ENCODE measurements around the gene RFXANK.
"Not testable (repeated sequence)": the region's sequence is repeated elsewhere in the genome, so short reads cannot be mapped to it uniquely, and the experiment has no call there.

RFXANK gene, protein sequence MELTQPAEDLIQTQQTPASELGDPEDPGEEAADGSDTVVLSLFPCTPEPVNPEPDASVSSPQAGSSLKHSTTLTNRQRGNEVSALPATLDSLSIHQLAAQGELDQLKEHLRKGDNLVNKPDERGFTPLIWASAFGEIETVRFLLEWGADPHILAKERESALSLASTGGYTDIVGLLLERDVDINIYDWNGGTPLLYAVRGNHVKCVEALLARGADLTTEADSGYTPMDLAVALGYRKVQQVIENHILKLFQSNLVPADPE

GRCh38 chr19:19192078-19192882 is at the start of gene RFXANK, which contains the start of gene BORCS8:
Gene RFXANK, plus strand, starts transcription at chr19:19192258. Its CDS starts 1,689 bp downstream, at chr19:19193947.
Gene BORCS8, minus strand, starts transcription at chr19:19192152. Its CDS starts 35 bp downstream, at chr19:19192117.
- DNase-seq (ENCODE audit: low read depth): peak; percentile 98

DNA sequence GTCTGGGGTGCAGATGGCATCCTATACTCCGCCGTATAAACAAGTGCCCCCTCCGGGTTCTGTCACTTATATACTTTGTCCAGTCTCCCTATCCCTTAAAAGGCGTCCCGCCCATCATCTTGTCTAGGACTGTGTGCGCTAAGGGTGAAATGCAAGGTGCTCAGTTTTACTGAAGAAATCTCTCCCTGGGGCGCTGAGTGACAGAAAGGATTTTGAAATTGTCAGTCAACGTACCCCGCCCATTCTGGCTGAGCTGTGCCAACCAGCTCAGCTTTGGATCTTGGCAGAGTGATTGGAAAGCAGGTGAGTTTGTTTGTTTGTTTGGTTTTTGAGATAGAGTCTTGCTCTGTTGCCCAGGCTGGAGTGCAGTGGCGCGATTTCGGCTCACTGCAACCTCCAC is 49.7 kb upstream of the RFXANK start:
- DNase-seq (ENCODE audit: low read depth): no peak

GRCh38 chr19:19145281-19145680 is 46.8 kb upstream of the RFXANK start:
- DNase-seq (ENCODE audit: low read depth): no peak

DNA sequence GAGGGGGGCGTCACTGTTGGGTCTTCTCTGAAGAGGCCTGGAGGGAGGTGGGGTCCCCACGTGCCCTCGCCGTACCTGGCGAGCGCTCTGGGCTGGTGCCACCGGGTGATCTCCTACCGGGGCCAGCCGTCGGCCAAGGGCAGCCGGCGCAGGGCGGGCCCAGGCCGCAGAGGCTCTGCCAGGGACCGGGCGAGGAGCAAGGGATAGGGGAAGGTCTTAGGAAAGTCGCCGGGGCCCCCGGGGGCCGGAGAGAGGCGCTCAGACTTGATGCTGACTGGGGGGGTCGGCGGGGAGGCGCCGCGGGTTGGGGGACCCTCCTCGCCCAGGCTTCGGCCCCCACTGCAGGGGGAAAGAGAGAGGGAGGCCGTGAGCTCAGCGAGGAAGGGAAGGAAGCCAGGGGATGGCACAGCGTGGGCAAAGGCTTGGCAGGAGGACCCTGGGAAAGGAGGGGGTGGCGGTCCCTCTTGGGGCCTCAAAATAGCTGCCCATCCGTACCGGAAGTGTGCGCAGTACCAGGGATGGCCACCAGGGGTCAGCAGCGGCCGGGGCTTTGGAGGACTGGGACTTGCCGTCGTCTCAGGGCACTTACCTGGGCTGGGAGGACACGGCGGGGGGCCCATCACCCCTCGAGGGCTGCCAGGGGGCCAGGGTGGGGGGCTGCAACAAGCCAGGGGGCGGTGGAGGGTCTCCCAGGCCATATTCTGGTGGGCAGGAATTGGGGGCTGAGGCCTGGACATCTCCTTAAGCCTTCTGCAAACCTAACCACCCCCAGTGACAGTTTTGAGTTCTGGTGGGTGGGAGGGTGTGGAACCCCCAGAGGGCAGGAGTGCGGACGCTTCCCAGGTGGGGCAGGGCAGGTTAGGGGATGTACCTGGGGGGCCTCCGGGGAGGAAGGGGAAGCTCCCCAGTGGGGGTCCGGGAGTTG is 46.1 kb upstream of the RFXANK start:
- peak; percentile 54 for DNase-seq (ENCODE audit: low read depth)

GRCh38 chr19:19146865-19147264 is 45.2 kb upstream of the RFXANK start:
- no peak for DNase-seq (ENCODE audit: low read depth)

- no peak for DNase-seq (ENCODE audit: low read depth)
Observed at GRCh38 chr19:19147344-19147743, 44.7 kb upstream of the RFXANK start.

GRCh38 chr19:19148504-19148903 is 43.6 kb upstream of the RFXANK start:
- not testable (repeated sequence) for DNase-seq (ENCODE audit: low read depth)

GRCh38 chr19:19149435-19149834 is 42.6 kb upstream of the RFXANK start:
- no peak for DNase-seq (ENCODE audit: low read depth)

DNA sequence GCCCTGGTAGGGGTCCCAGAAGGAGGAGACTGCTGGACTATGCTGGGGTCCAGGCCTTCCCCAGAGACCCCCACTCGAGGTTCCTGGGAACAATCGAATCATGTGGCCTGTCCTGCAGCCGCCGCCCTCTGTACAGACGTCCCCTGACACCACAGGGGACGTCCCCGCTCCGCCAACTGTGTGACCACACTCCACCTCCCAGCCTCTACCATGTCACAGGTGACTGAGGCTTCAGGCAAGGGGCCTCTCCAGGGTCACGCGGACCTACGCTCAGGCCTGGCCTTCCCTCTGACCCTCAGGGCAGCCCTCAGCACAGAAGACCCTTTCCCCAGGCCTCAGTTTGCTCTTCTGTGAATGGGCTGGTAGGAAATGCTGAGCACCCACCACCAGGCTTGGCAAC is 40.6 kb upstream of the RFXANK start:
- no peak for DNase-seq (ENCODE audit: low read depth)

DNA sequence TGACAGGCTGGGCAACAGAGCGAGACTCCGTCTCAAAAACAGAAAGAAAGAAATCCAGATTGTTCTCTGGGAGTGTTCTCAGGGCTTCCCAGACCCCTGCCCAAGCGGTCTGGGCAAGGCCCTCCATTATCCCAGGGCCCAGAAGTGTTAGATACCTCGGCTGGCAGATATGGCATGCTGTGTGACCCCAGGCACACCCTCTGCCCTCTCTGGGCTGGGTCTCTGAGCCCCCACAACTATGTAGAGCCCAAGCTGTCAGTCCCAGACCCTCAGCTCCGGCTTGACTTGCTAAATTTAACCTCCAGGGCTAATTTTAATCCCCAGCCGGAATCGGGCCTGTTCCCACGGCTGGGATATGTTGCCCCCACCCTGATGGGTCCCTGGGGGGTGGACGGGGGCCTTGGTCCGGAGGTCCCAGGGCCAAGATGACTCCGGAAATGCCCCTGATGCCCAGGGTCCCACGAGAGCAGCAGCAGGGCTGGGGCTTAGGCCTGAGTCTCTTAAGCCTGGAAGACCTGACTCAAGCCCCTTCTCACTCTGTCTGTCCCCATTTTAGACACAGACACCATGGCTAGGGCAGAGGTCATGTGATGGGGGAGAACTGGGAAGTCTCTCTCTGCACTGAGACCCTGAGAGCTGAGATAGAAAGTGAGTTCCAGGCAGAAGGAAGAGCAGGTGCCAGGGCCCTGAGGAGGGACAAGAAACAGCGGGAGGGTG is 39.2 kb upstream of the RFXANK start:
- no peak for DNase-seq (ENCODE audit: low read depth)

- no peak for DNase-seq (ENCODE audit: low read depth)
Observed at GRCh38 chr19:19154768-19155494, 37.1 kb upstream of the RFXANK start.

DNA sequence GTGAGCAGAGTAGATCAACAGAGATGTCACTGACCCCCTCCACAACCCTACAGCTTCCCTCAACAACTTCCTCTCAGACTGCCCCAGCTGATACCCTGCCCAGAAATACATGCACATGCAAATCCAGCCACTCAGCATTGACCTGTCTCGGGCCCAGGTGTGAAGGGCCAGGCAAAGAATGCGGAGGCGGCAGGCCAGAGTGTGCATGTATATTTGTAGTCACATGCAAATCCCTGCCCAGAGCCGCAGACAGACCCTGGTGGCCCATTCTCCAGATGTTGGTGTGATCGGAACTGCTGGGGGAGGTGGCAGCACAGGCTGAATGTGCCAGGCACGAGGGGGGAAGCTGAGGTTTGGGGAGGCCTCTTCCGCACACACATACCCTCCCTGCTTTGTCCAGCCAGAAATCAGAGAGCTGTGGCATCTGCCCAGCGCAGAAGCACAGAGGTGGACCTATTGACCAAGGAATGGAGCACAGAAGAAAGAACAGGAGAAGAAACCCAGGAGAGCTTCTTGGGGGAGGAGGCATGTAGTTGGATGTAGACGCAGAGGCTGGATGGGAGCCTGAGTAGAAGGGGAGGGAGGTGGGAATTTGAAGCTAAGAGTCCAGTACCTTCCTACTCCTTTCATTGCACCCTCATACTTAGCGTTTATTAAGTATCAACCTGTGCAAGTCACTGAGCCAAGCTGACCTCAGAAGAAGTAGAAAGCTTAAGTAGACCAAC is 36.4 kb upstream of the RFXANK start:
- DNase-seq (ENCODE audit: low read depth): no peak

- no peak for DNase-seq (ENCODE audit: low read depth)
Observed at GRCh38 chr19:19157808-19158207, 34.2 kb upstream of the RFXANK start.

GRCh38 chr19:19159534-19159933 is 32.5 kb upstream of the RFXANK start:
- DNase-seq (ENCODE audit: low read depth): no peak

GRCh38 chr19:19160461-19161035 is 31.5 kb upstream of the RFXANK start:
- DNase-seq (ENCODE audit: low read depth): no peak

GRCh38 chr19:19162495-19162894 is 29.6 kb upstream of the RFXANK start:
- DNase-seq (ENCODE audit: low read depth): no peak

- no peak for DNase-seq (ENCODE audit: low read depth)
Observed at GRCh38 chr19:19165396-19165795, 26.7 kb upstream of the RFXANK start.

DNA sequence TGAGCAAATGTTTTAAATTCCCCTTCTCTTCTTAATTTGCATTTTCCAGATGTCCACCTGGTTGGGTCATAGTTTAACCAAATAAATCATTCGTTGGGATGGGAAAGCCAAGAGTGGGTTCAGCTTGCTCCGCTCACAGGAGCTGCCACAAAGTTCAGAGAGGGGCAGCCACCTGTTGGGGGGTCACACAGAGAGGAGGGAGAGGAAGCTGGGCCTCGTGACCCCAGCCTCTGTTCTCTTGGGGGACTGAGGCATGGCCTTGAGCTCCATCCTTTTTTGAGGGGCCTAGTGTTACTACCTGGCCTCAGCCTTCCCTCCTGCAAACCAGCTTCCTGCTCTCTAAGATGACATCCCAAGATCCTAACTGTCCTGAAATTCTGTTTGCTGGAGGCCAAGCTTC is 24.4 kb upstream of the RFXANK start:
- DNase-seq (ENCODE audit: low read depth): no peak

- DNase-seq (ENCODE audit: low read depth): no peak
Observed at GRCh38 chr19:19169236-19170052, 22.6 kb upstream of the RFXANK start.

Measured in T-helper 22 cell (primary cell).